ENCODE measurements around the gene INPP5D. TPM values are rescaled to one million over a fixed set of nuclear protein-coding genes. Genes with fewer than 3 reads are reported as not detected.

The INPP5D gene
- total and polyA plus RNA-seq, 12 donors, result 3.4 to 29.4 (median 14.3) TPM

DNA sequence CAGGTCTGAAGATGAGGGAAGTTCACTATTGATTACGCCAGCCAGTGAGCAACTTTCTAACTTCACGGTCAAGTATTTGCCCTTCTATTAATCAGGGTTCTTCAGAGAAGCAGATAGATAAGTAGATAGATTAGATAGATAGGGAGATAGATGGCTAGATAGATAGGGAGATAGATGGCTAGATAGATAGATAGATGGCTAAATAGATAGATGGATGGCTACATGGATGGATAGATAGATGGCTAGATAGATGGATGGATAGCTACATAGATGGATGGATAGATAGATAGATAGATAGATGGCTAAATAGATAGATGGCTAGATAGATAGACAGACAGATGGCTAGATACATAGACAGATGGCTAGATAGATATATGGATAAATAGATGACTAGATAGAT is 4.8 kb upstream of the INPP5D start:
- no peak for DNase-seq
- no peaks in the 10 kb centered on the region for H3K9me3 ChIP-seq (replicated peaks in 1 of 3)
- no peak overlapping the region for H3K4me3 ChIP-seq
- 69 to 81% (median 72%) methylated on average over 2 of the region's 2 CpGs for WGBS, 4 donors
- intact Hi-C loops (cut with DNase I), result no loop called here
- no peaks in the 10 kb centered on the region for H3K36me3 ChIP-seq (replicated peaks in 1 of 2)
- H3K27ac ChIP-seq, result no peak overlapping the region
- H3K4me1 ChIP-seq (replicated peaks in 1 of 2), result no peaks in the 10 kb centered on the region
- H3K27me3 ChIP-seq, result no peaks in the 10 kb centered on the region
- TF ChIP-seq, protein P1, sequence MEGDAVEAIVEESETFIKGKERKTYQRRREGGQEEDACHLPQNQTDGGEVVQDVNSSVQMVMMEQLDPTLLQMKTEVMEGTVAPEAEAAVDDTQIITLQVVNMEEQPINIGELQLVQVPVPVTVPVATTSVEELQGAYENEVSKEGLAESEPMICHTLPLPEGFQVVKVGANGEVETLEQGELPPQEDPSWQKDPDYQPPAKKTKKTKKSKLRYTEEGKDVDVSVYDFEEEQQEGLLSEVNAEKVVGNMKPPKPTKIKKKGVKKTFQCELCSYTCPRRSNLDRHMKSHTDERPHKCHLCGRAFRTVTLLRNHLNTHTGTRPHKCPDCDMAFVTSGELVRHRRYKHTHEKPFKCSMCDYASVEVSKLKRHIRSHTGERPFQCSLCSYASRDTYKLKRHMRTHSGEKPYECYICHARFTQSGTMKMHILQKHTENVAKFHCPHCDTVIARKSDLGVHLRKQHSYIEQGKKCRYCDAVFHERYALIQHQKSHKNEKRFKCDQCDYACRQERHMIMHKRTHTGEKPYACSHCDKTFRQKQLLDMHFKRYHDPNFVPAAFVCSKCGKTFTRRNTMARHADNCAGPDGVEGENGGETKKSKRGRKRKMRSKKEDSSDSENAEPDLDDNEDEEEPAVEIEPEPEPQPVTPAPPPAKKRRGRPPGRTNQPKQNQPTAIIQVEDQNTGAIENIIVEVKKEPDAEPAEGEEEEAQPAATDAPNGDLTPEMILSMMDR (IDR thresholded peaks at IDR 0.05), result no peak
- no peak for TF ChIP-seq POLR2A (IDR thresholded peaks at IDR 0.05)

DNA sequence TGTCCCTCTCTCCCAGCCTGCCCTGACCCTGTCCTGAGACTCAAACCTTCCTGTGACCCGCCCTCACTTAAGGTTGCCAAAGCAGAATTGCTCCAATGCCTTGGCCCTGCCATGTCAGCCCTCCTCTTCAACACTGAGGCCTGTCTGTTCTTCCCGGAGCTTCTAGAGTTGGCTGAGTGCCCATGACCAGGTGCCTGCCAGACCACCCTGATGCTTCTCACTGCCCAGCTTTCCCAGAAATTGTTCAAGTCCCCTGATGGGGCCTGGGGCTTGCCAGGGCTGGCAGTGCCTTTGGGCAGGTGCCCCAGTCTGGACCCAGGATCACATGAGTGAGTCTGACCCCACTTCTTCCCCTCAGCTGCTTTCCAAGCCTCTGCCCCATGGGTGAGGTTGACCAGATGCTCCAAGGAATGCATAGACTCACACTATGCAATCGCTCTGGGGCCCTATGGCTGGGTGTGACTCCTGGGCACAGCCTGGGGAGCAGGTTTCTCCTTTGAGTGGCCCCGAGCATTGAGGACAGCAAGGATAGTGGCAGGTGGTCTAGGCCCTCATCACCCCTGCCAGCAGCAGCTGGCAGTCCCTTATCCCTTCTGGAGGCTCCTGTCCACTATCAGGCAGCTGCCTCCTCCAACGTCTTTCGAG is 3.1 kb upstream of the INPP5D start:
- no peaks in the 10 kb centered on the region for H3K4me1 ChIP-seq (replicated peaks in 1 of 2)
- no peak overlapping the region for H3K27ac ChIP-seq
- H3K9me3 ChIP-seq (replicated peaks in 1 of 3), result no peaks in the 10 kb centered on the region
- WGBS, 4 donors, result 82 to 91% (median 89%) methylated on average over 4 to 6 of the region's 6 CpGs
- no peaks in the 10 kb centered on the region for H3K27me3 ChIP-seq
- no peak for DNase-seq
- no peak overlapping the region for H3K4me3 ChIP-seq
- intact Hi-C loops (cut with DNase I), result no loop called here
- TF ChIP-seq, protein P1 (IDR thresholded peaks at IDR 0.05), result no peak
- TF ChIP-seq POLR2A (IDR thresholded peaks at IDR 0.05), result no peak
- no peaks in the 10 kb centered on the region for H3K36me3 ChIP-seq (replicated peaks in 1 of 2)

DNA sequence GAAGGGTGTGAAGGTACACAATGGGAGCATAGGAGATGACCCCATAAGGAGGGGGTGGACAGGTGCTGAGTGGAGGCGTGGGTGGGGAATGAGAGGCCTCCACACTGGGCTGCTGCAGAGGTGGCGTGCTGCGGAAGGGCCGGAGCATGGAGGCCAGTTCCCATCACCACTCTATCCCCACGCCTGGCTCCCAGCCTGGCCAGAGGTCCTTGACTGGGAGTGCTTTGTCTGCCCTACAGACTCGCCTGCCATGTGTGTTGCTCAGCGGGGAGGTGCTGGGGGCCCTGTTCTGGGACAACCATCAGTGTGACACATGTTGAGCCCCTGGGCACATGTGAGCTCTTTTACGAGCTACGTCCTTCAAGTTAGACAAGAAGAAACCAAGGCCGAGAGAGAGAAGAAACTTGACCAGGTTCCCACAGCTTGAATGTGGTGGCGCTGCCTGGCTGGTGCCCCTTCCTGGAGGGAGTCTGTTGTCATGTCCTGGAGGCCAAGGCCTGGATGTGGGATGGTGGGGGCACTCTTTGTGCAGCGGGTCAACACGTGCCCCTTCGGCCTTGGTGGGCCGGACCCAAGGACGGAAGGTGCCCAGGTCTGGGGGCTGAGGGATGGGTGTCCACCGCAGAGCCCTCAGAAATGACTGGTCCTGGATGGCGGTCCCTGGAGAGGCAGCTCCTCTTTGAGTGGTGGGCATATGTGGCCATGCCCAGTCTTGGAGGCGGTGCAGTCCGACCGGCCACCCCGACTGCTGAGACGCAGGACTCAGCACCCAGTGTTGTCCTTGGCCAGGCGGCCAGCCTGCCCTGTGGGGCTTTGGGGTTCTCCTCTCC is 1.2 kb upstream of the INPP5D start:
- H3K9me3 ChIP-seq (replicated peaks in 1 of 3), result no peaks in the 10 kb centered on the region
- H3K36me3 ChIP-seq (replicated peaks in 1 of 2), result no peaks in the 10 kb centered on the region
- intact Hi-C loops (cut with DNase I), result no loop called here
- 87 to 92% (median 89%) methylated on average over 14 to 24 of the region's 24 CpGs for WGBS, 4 donors
- DNase-seq, result no peak
- no peak overlapping the region for H3K4me3 ChIP-seq
- TF ChIP-seq, protein P1 (IDR thresholded peaks at IDR 0.05), result no peak
- TF ChIP-seq POLR2A (IDR thresholded peaks at IDR 0.05), result no peak
- no peaks in the 10 kb centered on the region for H3K4me1 ChIP-seq (replicated peaks in 1 of 2)
- H3K27ac ChIP-seq, result peak overlapping the region in 1 of 5 donors; percentile 89
- no peaks in the 10 kb centered on the region for H3K27me3 ChIP-seq

DNA sequence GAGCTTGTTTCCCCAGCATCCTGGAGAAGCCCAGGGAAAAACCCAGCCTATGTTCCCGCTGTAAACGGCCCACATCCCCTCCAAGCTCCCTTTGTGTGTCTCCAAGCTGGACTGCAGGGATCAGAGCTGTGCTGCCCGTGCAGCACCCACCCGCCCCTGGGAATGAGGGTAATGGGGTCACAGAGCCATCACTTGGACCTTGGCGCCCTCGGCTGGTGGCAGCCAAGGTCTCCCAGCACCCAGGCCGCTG is 670 bp upstream of the INPP5D start:
- Histone ChIP-seq H3K9me3 (replicated peaks in 1 of 3) (no peaks in the 10 kb centered on the region), H3K27me3 (no peaks in the 10 kb centered on the region), H3K27ac (peak overlapping the region in 4 of 5 donors; percentile 17 to 89 (median 50)), H3K36me3 (replicated peaks in 1 of 2) (no peaks in the 10 kb centered on the region), H3K4me1 (replicated peaks in 1 of 2) (no peaks in the 10 kb centered on the region), H3K4me3 (no peak overlapping the region)
- intact Hi-C loops (cut with DNase I), result no loop called here
- WGBS, 4 donors, result 0 to 68% (median 47%) methylated on average over 1 to 7 of the region's 7 CpGs
- TF ChIP-seq, protein P1 (IDR thresholded peaks at IDR 0.05), result no peak
- TF ChIP-seq POLR2A (IDR thresholded peaks at IDR 0.05), result no peak
- no peak for DNase-seq
